H1 (cell line): ENCODE data around the gene STAG1. TPM values are rescaled to one million over a fixed set of nuclear protein-coding genes. Genes with fewer than 3 reads are reported as not detected.

Source experiments
- BCL11A ChIP-seq, 2 experiments: IDR thresholded peaks; one replicate each; pipeline ENCODE4 v1.6.1; 2011; ENCODE audit warnings: low read depth in 2 of 2, low read length in 2 of 2, mild to moderate bottlenecking in 2 of 2
- CEBPB ChIP-seq: IDR thresholded peaks from 2 replicates; pipeline ENCODE4 v1.6.1; 2012; ENCODE audit warnings: low read depth, low read length
- CHD2 ChIP-seq: IDR thresholded peaks from 2 replicates; pipeline ENCODE4 v1.6.1; 2012; ENCODE audit warnings: low read length, improper control_type of control experiment
- CHD7 ChIP-seq: fragments of 300-600 bp; sonication (generic); IDR thresholded peaks from 2 replicates; pipeline ENCODE4 v1.7.1; 2012; ENCODE audit warnings: low read length, moderate library complexity, mild to moderate bottlenecking, inconsistent platforms; ENCODE audit not compliant: insufficient replicate concordance
- CTBP2 ChIP-seq: IDR thresholded peaks from 2 replicates; pipeline ENCODE4 v1.7.0; 2011; ENCODE audit warnings: borderline replicate concordance, mild to moderate bottlenecking, moderate library complexity, mixed read lengths, low read length; ENCODE audit not compliant: insufficient read depth, insufficient read length
- JUN ChIP-seq: IDR thresholded peaks from 2 replicates; pipeline ENCODE4 v1.6.1; 2011; ENCODE audit warnings: low read depth, mild to moderate bottlenecking, improper control_type of control experiment, low read length
- PHF8 ChIP-seq: fragments of 200-600 bp; sonication (generic); conservative IDR thresholded peaks from 2 replicates; pipeline ENCODE4 v1.7.1; 2012; ENCODE audit warnings: low read depth, mild to moderate bottlenecking, inconsistent platforms, low read length, moderate library complexity
- RNF2 ChIP-seq: fragments of 200-900, 300-1000 bp; sonication (generic); IDR thresholded peaks from 2 replicates; pipeline ENCODE4 v1.7.1; 2016; ENCODE audit warnings: borderline replicate concordance, low read depth, mild to moderate bottlenecking, antibody characterized with exemption, low read length; ENCODE audit not compliant: poor library complexity, severe bottlenecking; ENCODE audit errors: missing control alignments
- SP2 ChIP-seq: IDR thresholded peaks from 2 replicates; pipeline ENCODE4 v1.6.1; 2012; ENCODE audit warnings: mild to moderate bottlenecking, low read length, inconsistent platforms
- TAF1 ChIP-seq: IDR thresholded peaks from 2 replicates; pipeline ENCODE4 v1.6.1; 2011; ENCODE audit warnings: mild to moderate bottlenecking, low read depth, low read length
- TAF7 ChIP-seq: optimal IDR thresholded peaks from 2 replicates; pipeline ENCODE3; 2011; ENCODE audit warnings: low read depth, mild to moderate bottlenecking, inconsistent platforms, low read length, moderate library complexity, borderline replicate concordance
- TCF12 ChIP-seq: IDR thresholded peaks from 2 replicates; pipeline ENCODE4 v1.6.1; 2011; ENCODE audit warnings: low read depth, mild to moderate bottlenecking, low read length
- polyA plus RNA-seq, 7 experiments: library from polyadenylated mRNA; depleted of rRNA in 3 of 7; stranded (reverse) in 5 of 7; unstranded in 2 of 7; fragments of >200 nt in 5 of 7; fragments of 200-250 nt in 2 of 7; gene quantifications; 1 replicate in 5 of 7; 2 replicates in 1 of 7; 4 replicates in 1 of 7; pipeline versions ENCODE4 v1.2.1 to v1.2.3, GENCODE V29; 2011 to 2013; ENCODE audit warnings: missing spikeins in 2 of 7, mixed read lengths in 2 of 7
- total RNA-seq: library from RNA; stranded (reverse); fragmentation: NEBNext Ultra II Directional; extraction: Animal tissue kit (Norgen Biotek cat#: 25700); gene quantifications from 2 replicates; pipeline ENCODE4 v1.2.1, GENCODE V29; 2021

STAG1 gene
- total and polyA plus RNA-seq, 2 of the 8 experiments (the other 6 are each of a cell fraction or from before 2014, with no cell fraction given), result 4.6 to 23.4 TPM

- TF ChIP-seq CHD7, result no peak
- no peak for TF ChIP-seq JUN
- TF ChIP-seq TAF1, result no peak
- no peak for TF ChIP-seq RNF2
- no peak for TF ChIP-seq CHD2
- no peak for TF ChIP-seq PHF8
- TF ChIP-seq SP2, result no peak
- no peak for TF ChIP-seq CEBPB
- no peak for TF ChIP-seq TCF12
- TF ChIP-seq TAF7, result no peak
- no peak for TF ChIP-seq BCL11A (IDR thresholded peaks at IDR 0.05; ENCODE audit: low read depth in 2 of 2, low read length in 2 of 2)
- TF ChIP-seq CTBP2, result no peak
Measured at GRCh38 chr3:136378011-136378410, 374.2 kb downstream of the STAG1 start (continued).
